Measurements from ENCODE around the gene MADD. TPM values are rescaled to one million over a fixed set of nuclear protein-coding genes. Genes with fewer than 3 reads are reported as not detected.

The MADD gene
- total and polyA plus RNA-seq, 11 donors, result 22.6 to 60.6 (median 40.2) TPM

GRCh38 chr11:47249378-47249715, 20.6 kb upstream of the MADD start:
- DNase-seq (no peak), ATAC-seq (no peak)
- peaks cover 6 to 53% (median 30%) of the 10 kb centered on the region in 12 donors for H3K4me1 ChIP-seq
- intact Hi-C loops (cut with DNase I), result no loop called here
- TF ChIP-seq CTCF (IDR thresholded peaks at IDR 0.05) (no peak), POLR2A (IDR thresholded peaks at IDR 0.05) (no peak)
- peak overlapping the region; percentile 59 to 93 (median 78) for H3K4me3 ChIP-seq
- peaks cover 0 to 34% (median 24%) of the 10 kb centered on the region in 9 donors for H3K36me3 ChIP-seq
- no peaks in the 10 kb centered on the region for H3K9me3 ChIP-seq
- peak overlapping the region; percentile 77 to 94 (median 90) for H3K27ac ChIP-seq
- WGBS, 4 donors, result 43 to 63% (median 54%) methylated on average over 3 of the region's 3 CpGs
- no peaks in the 10 kb centered on the region for H3K27me3 ChIP-seq

GRCh38 chr11:47251751-47252150, 18.2 kb upstream of the MADD start:
- no peak overlapping the region for H3K27ac ChIP-seq
- no peaks in the 10 kb centered on the region for H3K9me3 ChIP-seq
- H3K36me3 ChIP-seq, result peaks cover 0 to 10% (median 4%) of the 10 kb centered on the region in 9 donors
- H3K4me3 ChIP-seq, result no peak overlapping the region
- peaks cover 10 to 61% (median 46%) of the 10 kb centered on the region in 12 donors for H3K4me1 ChIP-seq
- no peak for TF ChIP-seq POLR2A (IDR thresholded peaks at IDR 0.05)
- TF ChIP-seq CTCF (IDR thresholded peaks at IDR 0.05), result no peak
- ATAC-seq (no peak), DNase-seq (no peak)
- WGBS, 4 donors, result 72 to 84% (median 77%) methylated on average over 3 of the region's 3 CpGs
- no peaks in the 10 kb centered on the region for H3K27me3 ChIP-seq
- intact Hi-C loops (cut with DNase I), result no loop called here

GRCh38 chr11:47253660-47254059, 16.3 kb upstream of the MADD start:
- no peak overlapping the region for H3K4me3 ChIP-seq
- intact Hi-C loops (cut with DNase I), result no loop called here
- DNase-seq (no peak), ATAC-seq (no peak)
- peak overlapping the region in 11 of 12 donors; percentile 71 to 90 (median 80) for H3K27ac ChIP-seq
- H3K9me3 ChIP-seq, result no peaks in the 10 kb centered on the region
- 72 to 91% (median 85%) methylated on average over 2 of the region's 2 CpGs for WGBS, 4 donors
- H3K36me3 ChIP-seq, result no peaks in the 10 kb centered on the region
- peaks cover 13 to 66% (median 50%) of the 10 kb centered on the region in 12 donors for H3K4me1 ChIP-seq
- TF ChIP-seq CTCF (IDR thresholded peaks at IDR 0.05), result no peak
- no peak for TF ChIP-seq POLR2A (IDR thresholded peaks at IDR 0.05)
- no peaks in the 10 kb centered on the region for H3K27me3 ChIP-seq

GRCh38 chr11:47254386-47254785, 15.5 kb upstream of the MADD start:
- H3K27me3 ChIP-seq, result no peaks in the 10 kb centered on the region
- no peaks in the 10 kb centered on the region for H3K36me3 ChIP-seq
- ATAC-seq, result peak in 3 of 4 donors; percentile 8 to 15 (median 10)
- peak in 1 of 5 donors; percentile 48 for DNase-seq
- TF ChIP-seq CTCF (IDR thresholded peaks at IDR 0.05) (no peak), POLR2A (IDR thresholded peaks at IDR 0.05) (no peak)
- H3K9me3 ChIP-seq, result no peaks in the 10 kb centered on the region
- intact Hi-C loops (cut with DNase I), result no loop called here
- peak overlapping the region in 1 of 12 donors; percentile 2 for H3K4me3 ChIP-seq
- peak overlapping the region; percentile 64 to 90 (median 78) for H3K27ac ChIP-seq
- 31 to 51% (median 39%) methylated on average over 3 of the region's 3 CpGs for WGBS, 4 donors
- H3K4me1 ChIP-seq, result peaks cover 13 to 71% (median 54%) of the 10 kb centered on the region in 12 donors

Data from heart left ventricle (tissue), 16 donors.